ENCODE measurements around the gene CROCC2.

The CROCC2 gene

DNA sequence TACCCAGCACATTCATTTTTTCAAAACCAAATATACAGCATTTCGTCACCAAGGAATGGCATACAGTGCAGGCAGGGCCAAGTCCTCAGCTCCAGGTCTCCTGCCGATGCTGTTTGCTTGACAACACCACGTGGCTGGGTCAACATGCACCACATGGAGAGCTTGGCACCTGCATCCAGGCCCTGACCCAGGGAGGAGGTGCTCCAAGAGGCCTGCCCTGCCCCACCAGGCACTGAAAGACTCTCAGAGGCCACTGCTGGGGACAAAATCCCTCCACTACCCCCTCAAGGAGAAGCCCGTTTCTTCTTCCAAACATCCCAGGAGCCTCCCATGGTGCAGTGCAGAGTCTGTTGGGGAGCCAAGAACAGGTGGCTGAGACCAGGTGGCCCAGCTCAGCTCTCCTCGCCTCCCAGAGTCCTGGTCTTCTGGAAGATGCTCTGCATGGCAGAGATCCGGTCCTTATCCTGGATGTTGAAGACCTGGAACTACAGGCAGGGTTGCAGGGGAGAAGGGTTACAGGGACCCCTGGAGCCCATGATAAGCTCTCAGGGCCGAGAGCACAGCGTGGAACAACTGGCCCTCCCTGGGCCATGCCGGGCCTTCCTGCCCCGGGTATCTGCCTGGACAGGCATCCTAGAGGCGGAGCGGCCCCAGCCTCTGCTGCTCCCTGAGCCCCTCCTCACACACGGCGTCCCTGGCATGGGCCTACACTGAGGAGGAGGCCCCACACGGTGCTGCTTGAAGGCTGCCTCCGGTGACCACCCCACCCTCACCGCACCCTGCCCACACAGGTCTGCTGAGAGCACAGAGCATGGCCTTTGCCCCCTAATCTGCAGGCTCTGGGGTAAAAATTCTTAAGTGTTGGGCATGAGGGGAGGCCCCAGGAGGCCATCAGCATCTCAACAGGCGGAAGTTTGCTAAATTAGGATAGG is 19.2 kb upstream of the CROCC2 start:
- Histone ChIP-seq H3K36me3 (ENCODE audit: control insufficient read depth, insufficient read depth, low read length) (no peaks in the 10 kb centered on the region), H3K9me3 (ENCODE audit: control insufficient read depth, low read length) (no peaks in the 10 kb centered on the region), H3K4me3 (ENCODE audit: extremely low read depth, insufficient read depth, low read length, poor library complexity, severe bottlenecking) (no peak overlapping the region), H3K4me1 (ENCODE audit: control insufficient read depth, insufficient read depth, low read length, poor library complexity, severe bottlenecking) (no peaks in the 10 kb centered on the region), H3K27ac (ENCODE audit: low read depth, low read length, severe bottlenecking) (no peak overlapping the region)
- 84 to 86% methylated on average over 13 to 17 of the region's 18 CpGs for WGBS, 2 experiments (ENCODE audit: insufficient coverage in 2 of 2)

DNA sequence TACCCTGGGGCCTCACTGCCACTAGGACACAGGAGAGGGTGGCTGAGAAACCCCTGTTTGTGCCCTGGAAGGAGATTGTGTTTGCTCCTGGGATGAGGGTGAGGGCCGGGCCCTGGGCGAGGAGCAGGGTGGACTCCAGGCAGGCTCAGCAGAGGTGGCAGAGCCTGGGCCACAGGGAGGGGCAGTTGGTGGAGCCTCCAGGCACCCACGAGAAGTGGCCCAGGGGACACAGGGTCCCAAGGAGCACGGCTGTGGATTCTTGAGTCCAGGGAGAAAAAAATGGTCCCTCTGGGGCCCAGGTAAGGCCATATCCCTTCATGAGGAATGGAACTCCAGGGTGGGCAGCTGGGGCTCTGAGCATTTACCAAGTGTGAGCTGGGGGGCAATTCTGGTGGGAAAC is 18.5 kb upstream of the CROCC2 start:
- H3K36me3 ChIP-seq (ENCODE audit: control insufficient read depth, insufficient read depth, low read length): no peaks in the 10 kb centered on the region
- H3K4me1 ChIP-seq (ENCODE audit: control insufficient read depth, insufficient read depth, low read length, poor library complexity, severe bottlenecking): no peaks in the 10 kb centered on the region
- no peaks in the 10 kb centered on the region for H3K9me3 ChIP-seq (ENCODE audit: control insufficient read depth, low read length)
- no peak overlapping the region for H3K27ac ChIP-seq (ENCODE audit: low read depth, low read length, severe bottlenecking)
- WGBS, 2 experiments (ENCODE audit: insufficient coverage in 2 of 2): 73 to 90% methylated on average over 4 of the region's 4 CpGs
- H3K4me3 ChIP-seq (ENCODE audit: extremely low read depth, insufficient read depth, low read length, poor library complexity, severe bottlenecking): no peak overlapping the region

GRCh38 chr2:240888130-240888889 is 17.8 kb upstream of the CROCC2 start:
- H3K9me3 ChIP-seq (ENCODE audit: control insufficient read depth, low read length): no peaks in the 10 kb centered on the region
- H3K27ac ChIP-seq (ENCODE audit: low read depth, low read length, severe bottlenecking): no peak overlapping the region
- 94 to 95% methylated on average over 25 to 32 of the region's 37 CpGs for WGBS, 2 experiments (ENCODE audit: insufficient coverage in 2 of 2)
- H3K4me3 ChIP-seq (ENCODE audit: extremely low read depth, insufficient read depth, low read length, poor library complexity, severe bottlenecking): no peak overlapping the region
- H3K36me3 ChIP-seq (ENCODE audit: control insufficient read depth, insufficient read depth, low read length): no peaks in the 10 kb centered on the region
- no peaks in the 10 kb centered on the region for H3K4me1 ChIP-seq (ENCODE audit: control insufficient read depth, insufficient read depth, low read length, poor library complexity, severe bottlenecking)

DNA sequence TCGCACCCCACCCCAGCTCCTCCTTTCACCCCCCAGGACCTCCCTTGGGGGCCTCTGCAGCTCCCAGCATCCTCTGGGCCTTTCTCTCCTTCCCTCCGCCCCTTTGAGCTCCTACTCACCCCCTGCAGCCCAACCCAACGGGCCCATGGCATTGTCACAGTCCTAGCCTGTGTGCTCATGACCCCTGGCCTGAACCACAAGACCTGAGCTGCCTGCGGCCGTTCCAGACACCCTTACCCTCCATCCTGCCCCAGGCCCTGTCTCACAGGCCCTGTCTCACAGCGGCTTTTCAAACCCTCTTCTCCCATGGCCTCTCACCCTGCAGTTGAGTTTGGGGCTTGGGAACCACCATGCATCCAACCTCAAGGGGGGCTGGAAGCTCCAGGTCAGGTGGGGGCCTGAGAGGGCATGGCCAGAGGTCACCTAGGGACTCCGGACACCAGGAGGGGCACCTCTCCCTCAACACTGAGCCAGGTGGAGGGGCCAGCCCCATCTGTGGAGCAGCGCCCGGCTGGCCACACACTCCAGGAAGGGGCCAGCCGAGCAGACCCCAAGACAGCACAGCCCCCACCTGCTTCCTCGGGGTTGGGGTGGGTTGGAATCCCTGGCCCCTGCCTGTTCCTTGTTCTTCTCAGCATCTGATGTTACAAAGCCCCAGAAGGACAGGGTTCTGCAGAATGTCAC is 17.1 kb upstream of the CROCC2 start:
- Histone ChIP-seq H3K9me3 (ENCODE audit: control insufficient read depth, low read length) (no peaks in the 10 kb centered on the region), H3K4me3 (ENCODE audit: extremely low read depth, insufficient read depth, low read length, poor library complexity, severe bottlenecking) (no peak overlapping the region), H3K27ac (ENCODE audit: low read depth, low read length, severe bottlenecking) (no peak overlapping the region), H3K36me3 (ENCODE audit: control insufficient read depth, insufficient read depth, low read length) (no peaks in the 10 kb centered on the region), H3K4me1 (ENCODE audit: control insufficient read depth, insufficient read depth, low read length, poor library complexity, severe bottlenecking) (no peaks in the 10 kb centered on the region)
- WGBS, 2 experiments (ENCODE audit: insufficient coverage in 2 of 2): 84 to 85% methylated on average over 5 to 8 of the region's 11 CpGs

DNA sequence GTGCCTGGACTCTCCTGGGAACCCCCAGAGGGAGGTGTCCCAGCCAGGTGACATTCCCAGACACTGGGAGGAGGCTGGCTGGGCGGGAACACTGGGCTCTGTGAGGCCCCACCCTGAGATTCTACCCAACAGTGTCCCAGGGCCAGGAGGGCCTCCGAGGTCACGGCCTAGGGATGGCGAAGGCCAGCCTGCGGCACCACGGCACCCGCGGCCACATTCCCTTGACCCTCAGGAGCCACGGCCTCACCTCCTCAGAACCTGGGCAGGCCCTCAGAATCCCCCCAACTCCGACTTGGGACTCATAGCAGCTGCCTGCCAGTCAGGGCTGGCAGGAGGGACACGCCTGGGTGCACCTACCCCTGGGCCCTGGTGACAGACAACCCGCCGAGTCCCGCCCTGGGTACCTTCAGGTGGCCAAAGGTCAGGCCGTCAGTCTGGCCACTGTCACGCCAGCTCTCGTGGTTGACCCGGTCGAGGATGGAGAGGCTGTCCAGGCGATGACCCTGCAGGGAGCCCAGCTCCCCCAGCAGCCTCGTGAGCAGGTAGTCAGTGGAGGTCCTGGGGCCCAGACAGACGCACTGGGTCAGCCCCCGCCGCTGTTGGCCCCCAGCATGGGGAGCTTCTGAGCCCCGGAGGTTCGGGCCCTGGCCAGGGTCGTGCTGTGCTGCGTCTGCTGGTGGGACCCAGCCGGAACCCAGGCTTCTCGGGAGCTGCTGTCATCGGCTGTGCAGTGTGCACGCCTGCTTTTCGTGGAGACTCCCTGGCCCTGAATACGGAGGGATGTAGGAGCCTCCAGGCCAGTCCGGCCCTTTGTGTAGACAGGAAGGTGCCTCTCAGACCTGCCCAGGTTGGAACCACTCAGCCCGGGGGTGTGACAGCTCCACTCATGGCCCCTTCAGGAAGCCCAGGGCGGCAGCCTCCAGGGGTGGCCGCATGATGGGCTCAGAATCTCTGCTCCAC is 16.3 kb upstream of the CROCC2 start:
- no peaks in the 10 kb centered on the region for H3K4me1 ChIP-seq (ENCODE audit: control insufficient read depth, insufficient read depth, low read length, poor library complexity, severe bottlenecking)
- no peaks in the 10 kb centered on the region for H3K9me3 ChIP-seq (ENCODE audit: control insufficient read depth, low read length)
- no peak overlapping the region for H3K27ac ChIP-seq (ENCODE audit: low read depth, low read length, severe bottlenecking)
- no peak overlapping the region for H3K4me3 ChIP-seq (ENCODE audit: extremely low read depth, insufficient read depth, low read length, poor library complexity, severe bottlenecking)
- no peaks in the 10 kb centered on the region for H3K36me3 ChIP-seq (ENCODE audit: control insufficient read depth, insufficient read depth, low read length)
- WGBS, 2 experiments (ENCODE audit: insufficient coverage in 2 of 2): 86 to 93% methylated on average over 29 to 38 of the region's 38 CpGs

DNA sequence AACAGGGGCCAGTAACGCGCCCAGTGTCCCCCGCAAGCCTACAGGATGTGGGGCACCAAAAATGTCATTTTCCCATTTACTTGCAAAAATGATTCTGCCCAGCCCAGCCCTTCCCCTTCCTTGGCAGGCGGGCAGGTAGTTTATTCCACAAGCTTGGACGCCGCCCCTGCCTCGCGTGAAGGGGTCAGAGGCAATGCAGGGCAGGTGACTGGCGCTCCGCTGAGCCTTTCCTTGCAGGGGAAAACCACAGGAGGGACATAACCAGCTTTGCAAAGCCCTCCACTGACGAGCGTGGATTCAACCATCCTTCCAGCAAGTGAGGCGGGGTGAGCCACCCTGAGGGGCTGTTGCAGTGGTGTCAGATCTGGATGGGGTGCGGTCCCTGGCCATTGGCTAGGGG is 15.4 kb upstream of the CROCC2 start:
- H3K4me1 ChIP-seq (ENCODE audit: control insufficient read depth, insufficient read depth, low read length, poor library complexity, severe bottlenecking): no peaks in the 10 kb centered on the region
- no peak overlapping the region for H3K27ac ChIP-seq (ENCODE audit: low read depth, low read length, severe bottlenecking)
- 93 to 94% methylated on average over 13 to 14 of the region's 14 CpGs for WGBS, 2 experiments (ENCODE audit: insufficient coverage in 2 of 2)
- H3K9me3 ChIP-seq (ENCODE audit: control insufficient read depth, low read length): no peaks in the 10 kb centered on the region
- no peaks in the 10 kb centered on the region for H3K36me3 ChIP-seq (ENCODE audit: control insufficient read depth, insufficient read depth, low read length)
- H3K4me3 ChIP-seq (ENCODE audit: extremely low read depth, insufficient read depth, low read length, poor library complexity, severe bottlenecking): no peak overlapping the region

GRCh38 chr2:240891492-240892340 is 14.4 kb upstream of the CROCC2 start:
- no peaks in the 10 kb centered on the region for H3K9me3 ChIP-seq (ENCODE audit: control insufficient read depth, low read length)
- H3K36me3 ChIP-seq (ENCODE audit: control insufficient read depth, insufficient read depth, low read length): no peaks in the 10 kb centered on the region
- H3K4me3 ChIP-seq (ENCODE audit: extremely low read depth, insufficient read depth, low read length, poor library complexity, severe bottlenecking): no peak overlapping the region
- H3K27ac ChIP-seq (ENCODE audit: low read depth, low read length, severe bottlenecking): no peak overlapping the region
- 88 to 94% methylated on average over 13 to 17 of the region's 20 CpGs for WGBS, 2 experiments (ENCODE audit: insufficient coverage in 2 of 2)
- no peaks in the 10 kb centered on the region for H3K4me1 ChIP-seq (ENCODE audit: control insufficient read depth, insufficient read depth, low read length, poor library complexity, severe bottlenecking)

DNA sequence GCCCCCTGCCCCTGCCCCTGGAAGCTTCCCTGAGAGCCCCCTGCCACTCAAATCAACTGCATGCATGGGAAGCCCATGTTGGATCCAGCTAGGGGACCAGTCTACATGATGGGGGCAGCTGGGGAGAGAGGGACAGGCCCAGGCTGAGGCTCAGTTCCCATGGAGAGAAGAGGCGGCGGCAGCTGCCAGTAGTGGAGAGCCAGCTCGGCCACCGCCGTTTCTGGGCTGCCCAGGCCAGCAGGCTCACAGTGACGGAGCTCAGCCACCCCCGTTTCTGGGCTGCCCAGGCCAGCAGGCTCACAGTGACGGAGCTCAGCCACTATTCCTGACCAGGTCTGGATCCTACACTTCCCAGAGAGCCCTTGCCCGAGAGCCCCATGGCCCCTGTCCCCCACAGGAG is 13.8 kb upstream of the CROCC2 start:
- no peak overlapping the region for H3K4me3 ChIP-seq (ENCODE audit: extremely low read depth, insufficient read depth, low read length, poor library complexity, severe bottlenecking)
- H3K36me3 ChIP-seq (ENCODE audit: control insufficient read depth, insufficient read depth, low read length): no peaks in the 10 kb centered on the region
- H3K4me1 ChIP-seq (ENCODE audit: control insufficient read depth, insufficient read depth, low read length, poor library complexity, severe bottlenecking): no peaks in the 10 kb centered on the region
- no peak overlapping the region for H3K27ac ChIP-seq (ENCODE audit: low read depth, low read length, severe bottlenecking)
- H3K9me3 ChIP-seq (ENCODE audit: control insufficient read depth, low read length): no peaks in the 10 kb centered on the region
- WGBS, 2 experiments (ENCODE audit: insufficient coverage in 2 of 2): 82 to 87% methylated on average over 8 to 9 of the region's 9 CpGs

- WGBS, 2 experiments (ENCODE audit: insufficient coverage in 2 of 2): 90 to 91% methylated on average over 10 of the region's 12 CpGs
- H3K4me3 ChIP-seq (ENCODE audit: extremely low read depth, insufficient read depth, low read length, poor library complexity, severe bottlenecking): no peak overlapping the region
These were observed 13.2 kb upstream of the CROCC2 start for GRCh38 chr2:240892925-240893324.

More at GRCh38 chr2:240892925-240893324, 13.2 kb upstream of the CROCC2 start:
- H3K9me3 ChIP-seq (ENCODE audit: control insufficient read depth, low read length): no peaks in the 10 kb centered on the region
- no peaks in the 10 kb centered on the region for H3K4me1 ChIP-seq (ENCODE audit: control insufficient read depth, insufficient read depth, low read length, poor library complexity, severe bottlenecking)
- no peak overlapping the region for H3K27ac ChIP-seq (ENCODE audit: low read depth, low read length, severe bottlenecking)
- H3K36me3 ChIP-seq (ENCODE audit: control insufficient read depth, insufficient read depth, low read length): no peaks in the 10 kb centered on the region

Measured in mesodermal cell (in vitro differentiated cells).